Loucy (cell line): Measurements from ENCODE around the gene EMP1.

ENCODE experiments used
- H2AFZ ChIP-seq: fragments of 200-600 bp; sonication (generic); 2 replicates; pipeline ENCODE4 v1.6.0; 2016; ENCODE audit warnings: antibody characterized with exemption, mild to moderate bottlenecking, low read length, moderate library complexity
- H3F3A ChIP-seq: fragments of 200-600 bp; 2 replicates; pipeline ENCODE4 v1.6.0; 2016; ENCODE audit warnings: antibody characterized with exemption, low read depth, mild to moderate bottlenecking
- H3K27me3 ChIP-seq: fragments of 200-600 bp; sonication (generic); 2 replicates; pipeline ENCODE4 v1.6.1; 2014; ENCODE audit warnings: low read length, mild to moderate bottlenecking; ENCODE audit not compliant: insufficient read depth, poor library complexity, severe bottlenecking
- H3K36me3 ChIP-seq: fragments of 200-600 bp; sonication (generic); 2 replicates; pipeline ENCODE4 v1.6.1; 2016; ENCODE audit warnings: low read length; ENCODE audit not compliant: insufficient read depth
- H3K4me1 ChIP-seq: fragments of 200-600 bp; sonication (generic); 2 replicates; pipeline ENCODE4 v1.5.1; 2014; ENCODE audit warnings: low read length, mild to moderate bottlenecking; ENCODE audit not compliant: insufficient read depth, poor library complexity, severe bottlenecking
- H3K4me2 ChIP-seq: fragments of 200-600 bp; sonication (generic); 2 replicates; pipeline ENCODE4 v1.6.0; 2014; ENCODE audit warnings: antibody characterized with exemption, low read length, low read depth, mild to moderate bottlenecking; ENCODE audit not compliant: poor library complexity, severe bottlenecking
- H3K4me3 ChIP-seq: fragments of 200-600 bp; sonication (generic); 2 replicates; pipeline ENCODE4 v1.5.1; 2014; ENCODE audit warnings: low read length, mild to moderate bottlenecking, mixed read lengths; ENCODE audit not compliant: poor library complexity, severe bottlenecking
- H3K79me2 ChIP-seq: fragments of 200-600 bp; sonication (generic); 2 replicates; pipeline ENCODE4 v1.6.1; 2014; ENCODE audit warnings: low read length; ENCODE audit not compliant: insufficient read depth
- H3K9ac ChIP-seq: fragments of 200-600 bp; sonication (generic); 2 replicates; pipeline ENCODE4 v1.6.0; 2014; ENCODE audit warnings: mild to moderate bottlenecking, low read depth, low read length, moderate library complexity; ENCODE audit not compliant: poor library complexity, severe bottlenecking
- H3K9me2 ChIP-seq: fragments of 200-600 bp; sonication (generic); replicated peaks from 2 replicates; pipeline ENCODE4 v1.6.1; 2016; ENCODE audit warnings: low read depth, low read length, mixed read lengths
- H3K9me3 ChIP-seq: fragments of 200-600 bp; sonication (generic); 2 replicates; pipeline ENCODE4 v1.6.1; 2014; ENCODE audit warnings: mild to moderate bottlenecking, antibody characterized with exemption, low read length, low read depth; ENCODE audit not compliant: insufficient read depth
- H4K20me1 ChIP-seq: fragments of 200-600 bp; sonication (generic); 2 replicates; pipeline ENCODE4 v1.6.0; 2014; ENCODE audit warnings: antibody characterized with exemption, low read length, mild to moderate bottlenecking; ENCODE audit not compliant: insufficient read depth, poor library complexity, severe bottlenecking
- EZH2phosphoT487 ChIP-seq: fragments of 200-600 bp; IDR thresholded peaks from 2 replicates; pipeline ENCODE4 v1.6.1; 2018; ENCODE audit warnings: antibody characterized with exemption, mild to moderate bottlenecking, moderate library complexity, borderline replicate concordance
- TF ChIP-seq, protein P1 (sequence below): fragments of 200-600 bp; sonication (generic); conservative IDR thresholded peaks from 2 replicates; pipeline ENCODE4 v1.5.1; 2014; ENCODE audit warnings: mild to moderate bottlenecking, antibody characterized with exemption, low read length

Gene EMP1

DNA sequence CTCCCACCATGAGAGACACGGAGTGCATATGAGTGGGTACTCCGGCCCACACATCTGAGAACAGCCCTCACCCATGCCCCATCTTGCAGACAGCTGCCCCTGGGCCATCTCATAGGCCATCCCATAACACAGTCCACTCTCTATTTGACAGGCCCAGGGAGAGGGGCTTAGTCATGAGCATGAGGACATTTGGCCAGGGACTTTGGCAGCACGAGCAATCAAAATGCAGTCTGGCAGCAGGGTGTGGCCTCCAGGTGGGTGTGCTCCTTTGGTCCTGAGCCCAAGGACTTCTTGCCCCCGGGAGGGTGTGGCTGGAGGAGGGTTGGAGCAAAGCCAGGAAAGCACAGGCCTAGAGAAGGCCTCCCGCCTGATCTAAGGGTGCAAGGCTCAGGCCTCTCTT lies 25.6 kb downstream of the EMP1 start:
- H3K9me2 ChIP-seq: no peaks in the 10 kb centered on the region
- H3K79me2 ChIP-seq: no peaks in the 10 kb centered on the region
- H3K9me3 ChIP-seq: no peaks in the 10 kb centered on the region
- H3K27me3 ChIP-seq: no peaks in the 10 kb centered on the region
- peaks cover 2% of the 10 kb centered on the region; the same call in 1 of the 2 replicates for H3K36me3 ChIP-seq
- H3K9ac ChIP-seq: no peak overlapping the region
- no peak overlapping the region for H3K4me3 ChIP-seq
- H4K20me1 ChIP-seq: no peaks in the 10 kb centered on the region
- TF ChIP-seq EZH2phosphoT487: no peak
- TF ChIP-seq, protein P1, sequence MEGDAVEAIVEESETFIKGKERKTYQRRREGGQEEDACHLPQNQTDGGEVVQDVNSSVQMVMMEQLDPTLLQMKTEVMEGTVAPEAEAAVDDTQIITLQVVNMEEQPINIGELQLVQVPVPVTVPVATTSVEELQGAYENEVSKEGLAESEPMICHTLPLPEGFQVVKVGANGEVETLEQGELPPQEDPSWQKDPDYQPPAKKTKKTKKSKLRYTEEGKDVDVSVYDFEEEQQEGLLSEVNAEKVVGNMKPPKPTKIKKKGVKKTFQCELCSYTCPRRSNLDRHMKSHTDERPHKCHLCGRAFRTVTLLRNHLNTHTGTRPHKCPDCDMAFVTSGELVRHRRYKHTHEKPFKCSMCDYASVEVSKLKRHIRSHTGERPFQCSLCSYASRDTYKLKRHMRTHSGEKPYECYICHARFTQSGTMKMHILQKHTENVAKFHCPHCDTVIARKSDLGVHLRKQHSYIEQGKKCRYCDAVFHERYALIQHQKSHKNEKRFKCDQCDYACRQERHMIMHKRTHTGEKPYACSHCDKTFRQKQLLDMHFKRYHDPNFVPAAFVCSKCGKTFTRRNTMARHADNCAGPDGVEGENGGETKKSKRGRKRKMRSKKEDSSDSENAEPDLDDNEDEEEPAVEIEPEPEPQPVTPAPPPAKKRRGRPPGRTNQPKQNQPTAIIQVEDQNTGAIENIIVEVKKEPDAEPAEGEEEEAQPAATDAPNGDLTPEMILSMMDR: no peak
- H3K4me2 ChIP-seq: no peak overlapping the region
- no peak overlapping the region for H2AFZ ChIP-seq
- H3F3A ChIP-seq: no peaks in the 10 kb centered on the region
- H3K4me1 ChIP-seq: no peaks in the 10 kb centered on the region

DNA sequence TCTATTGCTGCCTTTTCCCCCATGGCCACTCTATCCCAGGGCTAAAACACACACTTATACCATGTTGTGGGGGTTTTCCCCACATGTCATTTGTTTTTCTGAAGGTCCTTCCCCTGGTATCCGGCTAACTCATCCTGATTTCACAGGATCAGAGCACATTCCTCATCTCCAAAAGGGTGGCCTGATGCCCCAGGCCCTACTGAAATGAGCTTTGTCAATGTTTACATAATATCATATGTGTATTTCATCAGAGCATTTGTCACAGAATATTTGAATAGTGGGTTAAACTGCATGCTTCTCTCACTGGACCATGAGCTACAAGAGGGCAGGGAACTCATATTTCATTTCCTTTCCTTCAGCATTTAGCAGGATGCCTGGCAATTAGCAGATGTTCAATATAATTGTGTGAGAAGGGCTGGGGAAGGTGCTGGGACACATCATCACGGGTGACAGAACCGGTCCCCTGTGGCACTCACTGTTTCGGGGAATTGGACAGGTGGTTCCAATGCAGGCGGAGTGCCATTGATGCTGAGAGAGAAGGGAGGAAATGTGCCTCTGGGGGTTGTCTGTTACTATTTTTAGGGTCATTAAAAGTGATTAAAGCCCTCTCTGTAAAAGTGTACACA lies 26.8 kb downstream of the EMP1 start:
- Histone ChIP-seq H3K9me3 (no peaks in the 10 kb centered on the region), H3K4me2 (no peak overlapping the region), H4K20me1 (no peaks in the 10 kb centered on the region), H2AFZ (no peak overlapping the region), H3K9ac (no peak overlapping the region), H3K79me2 (no peaks in the 10 kb centered on the region), H3K27me3 (no peaks in the 10 kb centered on the region), H3K4me3 (no peak overlapping the region), H3F3A (no peaks in the 10 kb centered on the region), H3K4me1 (no peaks in the 10 kb centered on the region), H3K9me2 (no peaks in the 10 kb centered on the region), H3K36me3 (no peaks in the 10 kb centered on the region)
- TF ChIP-seq EZH2phosphoT487: no peak

DNA sequence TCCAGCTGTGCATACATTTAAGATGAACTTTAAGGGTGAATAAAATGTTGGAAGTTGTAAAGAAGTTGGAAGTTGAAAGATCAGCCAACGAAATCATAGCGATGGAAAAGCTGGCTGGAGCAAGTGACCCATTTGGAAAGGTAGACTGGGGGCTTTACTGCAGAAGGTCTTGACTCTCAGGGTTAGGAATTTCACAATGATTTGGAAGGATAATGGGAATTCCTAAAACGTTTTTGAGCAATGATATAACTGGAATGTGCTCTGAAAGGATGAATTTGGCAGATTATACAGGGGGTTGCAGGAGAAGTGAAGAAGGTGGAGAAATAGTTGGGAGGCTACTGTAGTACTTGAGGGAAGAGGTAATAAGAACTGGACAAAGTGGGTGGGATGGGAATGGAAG lies 27.4 kb downstream of the EMP1 start:
- no peak overlapping the region for H3K4me2 ChIP-seq
- TF ChIP-seq EZH2phosphoT487: no peak
- TF ChIP-seq, protein P1: no peak
- no peaks in the 10 kb centered on the region for H3K9me2 ChIP-seq
- H3K4me1 ChIP-seq: no peaks in the 10 kb centered on the region
- no peaks in the 10 kb centered on the region for H3K36me3 ChIP-seq
- no peaks in the 10 kb centered on the region for H3F3A ChIP-seq
- H3K27me3 ChIP-seq: no peaks in the 10 kb centered on the region
- no peaks in the 10 kb centered on the region for H3K79me2 ChIP-seq
- no peak overlapping the region for H3K4me3 ChIP-seq
- H3K9ac ChIP-seq: no peak overlapping the region
- H3K9me3 ChIP-seq: no peaks in the 10 kb centered on the region
- H4K20me1 ChIP-seq: no peaks in the 10 kb centered on the region
- H2AFZ ChIP-seq: no peak overlapping the region

DNA sequence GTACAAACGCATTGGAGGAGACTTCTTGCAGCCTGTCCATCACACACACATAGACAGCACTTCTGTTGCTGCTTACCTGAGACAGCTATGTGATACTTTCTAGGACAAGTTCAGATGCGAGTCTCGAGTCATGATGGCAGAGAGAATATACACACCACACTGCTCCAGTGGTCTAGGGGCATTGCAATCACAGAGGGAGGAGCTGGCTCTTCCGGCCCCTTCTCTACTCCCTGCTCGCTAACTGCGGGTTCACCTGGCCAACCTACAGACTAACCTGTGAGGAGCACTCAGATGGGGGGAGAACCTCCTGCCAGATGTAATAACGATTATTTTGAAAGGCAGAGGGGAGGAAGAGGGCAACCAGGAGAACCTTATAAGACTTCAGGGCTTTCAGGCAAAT lies 30.7 kb downstream of the EMP1 start:
- Histone ChIP-seq H3K79me2 (no peaks in the 10 kb centered on the region), H3K9ac (no peak overlapping the region), H3K4me2 (no peak overlapping the region), H3K9me2 (no peaks in the 10 kb centered on the region), H3K4me1 (no peaks in the 10 kb centered on the region), H3F3A (no peaks in the 10 kb centered on the region), H4K20me1 (no peaks in the 10 kb centered on the region), H3K4me3 (no peak overlapping the region), H3K36me3 (no peaks in the 10 kb centered on the region), H3K9me3 (no peaks in the 10 kb centered on the region), H3K27me3 (no peaks in the 10 kb centered on the region), H2AFZ (no peak overlapping the region)
- TF ChIP-seq, protein P1: no peak
- no peak for TF ChIP-seq EZH2phosphoT487
